NCI-H82 (cell line): ENCODE results near the gene TMED8.
"Not testable (repeated sequence)": the region's sequence is repeated elsewhere in the genome, so short reads cannot be mapped to it uniquely, and the experiment has no call there.

ENCODE experiments used
- DNase-seq: peaks from one replicate; lab custom pipeline; 2025; lab: John Stamatoyannopoulos, UW

Gene TMED8

GRCh38 chr14:77359626-77360025, 17.3 kb downstream of the TMED8 start:
- DNase-seq: no peak

GRCh38 chr14:77356899-77357298, 20.0 kb downstream of the TMED8 start:
- DNase-seq: no peak

GRCh38 chr14:77355811-77356210, 21.1 kb downstream of the TMED8 start:
- DNase-seq: no peak

- no peak for DNase-seq
These were observed 23.3 kb downstream of the TMED8 start for GRCh38 chr14:77353469-77354141.

GRCh38 chr14:77347751-77348150, 29.1 kb downstream of the TMED8 start:
- DNase-seq: no peak

GRCh38 chr14:77346495-77346894, 30.4 kb downstream of the TMED8 start:
- DNase-seq: no peak

GRCh38 chr14:77344377-77344996, 32.4 kb downstream of the TMED8 start:
- no peak for DNase-seq

- DNase-seq: peak; percentile 39
These were observed 33.2 kb downstream of the TMED8 start for GRCh38 chr14:77343662-77344061.

GRCh38 chr14:77342726-77343397, 34.0 kb downstream of the TMED8 start:
- DNase-seq: no peak

- no peak for DNase-seq
These were observed 36.5 kb downstream of the TMED8 start for GRCh38 chr14:77340389-77340788.

- DNase-seq: no peak
These were observed 37.5 kb downstream of the TMED8 start for GRCh38 chr14:77339407-77339806.

GRCh38 chr14:77338302-77338701, 38.6 kb downstream of the TMED8 start:
- DNase-seq: no peak

GRCh38 chr14:77337880-77338279, 39.0 kb downstream of the TMED8 start:
- no peak for DNase-seq

- not testable (repeated sequence) for DNase-seq
These were observed 39.6 kb downstream of the TMED8 start for GRCh38 chr14:77337255-77337654.

- DNase-seq: no peak
These were observed 41.3 kb downstream of the TMED8 start for GRCh38 chr14:77335576-77335975.

- no peak for DNase-seq
These were observed 47.0 kb downstream of the TMED8 start for GRCh38 chr14:77329872-77330271.

- peak; percentile 84 for DNase-seq
These were observed 49.8 kb downstream of the TMED8 start for GRCh38 chr14:77327111-77327510.

GRCh38 chr14:77325746-77326094, 51.2 kb downstream of the TMED8 start:
- no peak for DNase-seq

- DNase-seq: no peak
These were observed 51.8 kb downstream of the TMED8 start for GRCh38 chr14:77324816-77325745.

GRCh38 chr14:77324289-77324688, 52.6 kb downstream of the TMED8 start:
- DNase-seq: no peak

- no peak for DNase-seq
These were observed 53.3 kb downstream of the TMED8 start for GRCh38 chr14:77323571-77323970.

GRCh38 chr14:77322951-77323350, 53.9 kb downstream of the TMED8 start:
- no peak for DNase-seq
